Activated naive CD8-positive, alpha-beta T cell treated with anti-CD3 and anti-CD28 coated beads, Interleukin-2, amount 10 ng/mL, durations not matched to agents 7 days and 5 days (primary cell): ENCODE data around the gene CDCA5. TPM values are rescaled to one million over a fixed set of nuclear protein-coding genes. Genes with fewer than 3 reads are reported as not detected.
A peak's percentile ranks its signal among the peaks of the same experiment; 100 is the strongest.

Experiments used
- ATAC-seq: fragments of 150-1000 bp; cut with Tn5 transposase; one replicate; pipeline ENCODE4 v1.10.0; 2021; ENCODE audit warnings: low read depth, moderate library complexity
- POLR2A ChIA-PET: fragments of 350-600 bp; sonication (Branson Sonifier 250); formaldehyde crosslinking; loops from one replicate; lab custom pipeline; 2021; ENCODE audit warnings: antibody characterized with exemption; lab: Charles Lee
- DNase-seq: peaks from one replicate; pipeline ENCODE4 v3.0.0; 2021
- H3K27ac Mint-ChIP-seq: one replicate; pipeline ENCODE4 v1.8.0; 2022; ENCODE audit warnings: mild to moderate bottlenecking, mixed read lengths
- H3K27me3 Mint-ChIP-seq: one replicate; pipeline ENCODE4 v1.8.0; 2022; ENCODE audit warnings: mild to moderate bottlenecking, moderate library complexity, mixed read lengths
- H3K36me3 Mint-ChIP-seq: one replicate; pipeline ENCODE4 v1.8.0; 2021; ENCODE audit warnings: mild to moderate bottlenecking, mixed read lengths
- H3K4me1 Mint-ChIP-seq: one replicate; pipeline ENCODE4 v1.8.0; 2021; ENCODE audit warnings: mixed read lengths
- H3K4me3 Mint-ChIP-seq: one replicate; pipeline ENCODE4 v1.8.0; 2022; ENCODE audit warnings: mild to moderate bottlenecking, moderate library complexity, mixed read lengths
- H3K9me3 Mint-ChIP-seq: one replicate; pipeline ENCODE4 v1.8.0; 2021; ENCODE audit warnings: mixed read lengths
- total RNA-seq, 2 experiments: library from RNA; stranded (reverse); gene quantifications; one replicate each; pipeline ENCODE4 v1.2.3, GENCODE V29; 2021

CDCA5 gene
- total RNA-seq, 2 experiments from 2014 or later = 85.5 to 95.7 TPM

GRCh38 chr11:65055538-65055937 lies 28.3 kb downstream of the CDCA5 start:
- ATAC-seq (no peak), DNase-seq (no peak)
- no peak overlapping the region for H3K4me3 Mint-ChIP-seq
- H3K27ac Mint-ChIP-seq = no peak overlapping the region
- H3K4me1 Mint-ChIP-seq = peaks cover 17% of the 10 kb centered on the region
- H3K36me3 Mint-ChIP-seq = no peaks in the 10 kb centered on the region
- POLR2A ChIA-PET = interaction anchor here (0.9 to 1.8 kb wide), 3 partner anchors 9 to 24 kb away, joined by 3 to 6 read pairs (median 3); partner anchors contain the start of gene SAC3D1
- H3K9me3 Mint-ChIP-seq = no peaks in the 10 kb centered on the region
- no peaks in the 10 kb centered on the region for H3K27me3 Mint-ChIP-seq

DNA sequence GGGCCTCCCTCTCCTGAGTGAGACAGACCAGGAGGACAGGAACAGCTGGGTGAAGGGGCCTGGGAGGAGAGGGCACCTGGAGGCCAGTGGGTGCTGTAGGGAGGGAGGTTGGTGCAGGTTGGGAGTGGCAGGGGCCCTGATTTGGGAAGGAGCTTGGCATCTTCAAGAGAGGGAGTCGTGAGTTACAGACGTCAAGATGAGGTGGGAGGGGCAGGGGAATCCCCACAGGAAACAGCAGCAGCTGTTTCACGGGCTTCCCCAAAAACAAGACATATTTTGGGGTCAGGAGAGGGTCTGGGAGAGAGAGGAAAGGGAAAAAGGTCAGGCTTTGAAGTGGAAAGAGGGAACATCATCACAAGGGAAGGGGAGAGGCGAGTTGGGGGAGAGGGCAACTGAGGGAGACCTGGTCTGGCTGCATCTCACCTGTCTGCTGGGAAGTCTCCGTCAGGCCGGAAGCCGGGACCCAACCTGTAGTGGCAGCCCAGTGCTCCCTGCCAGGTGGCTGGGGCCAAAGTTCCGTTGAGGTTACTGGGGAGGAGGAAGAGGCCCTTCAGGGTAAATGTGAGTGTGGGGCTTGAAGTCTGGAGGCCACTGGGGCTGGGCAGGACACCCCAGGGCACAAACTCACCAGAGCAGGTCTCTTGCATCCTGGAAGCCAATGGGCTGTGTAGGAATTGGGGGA lies 29.9 kb downstream of the CDCA5 start:
- Mint-ChIP-seq H3K36me3 (no peaks in the 10 kb centered on the region), H3K27me3 (no peaks in the 10 kb centered on the region), H3K4me1 (peaks cover 13% of the 10 kb centered on the region), H3K4me3 (peak overlapping the region; percentile 56), H3K27ac (peak overlapping the region; percentile 59), H3K9me3 (no peaks in the 10 kb centered on the region)
- DNase-seq (no peak), ATAC-seq (peak; percentile 43)
- POLR2A ChIA-PET = interaction anchor here (1.8 kb wide), 1 partner anchor 13 kb away, joined by 6 read pairs; the partner anchor contains the start of gene SAC3D1

- H3K27me3 Mint-ChIP-seq = no peaks in the 10 kb centered on the region
- no peak overlapping the region for H3K4me3 Mint-ChIP-seq
- POLR2A ChIA-PET = interaction anchor here (0.6 kb wide), 1 partner anchor 453 kb away, joined by 9 read pairs; no protein-coding TSS in a partner anchor
- H3K4me1 Mint-ChIP-seq = peaks cover 24% of the 10 kb centered on the region
- no peaks in the 10 kb centered on the region for H3K9me3 Mint-ChIP-seq
- DNase-seq (no peak), ATAC-seq (no peak)
- H3K36me3 Mint-ChIP-seq = no peaks in the 10 kb centered on the region
- no peak overlapping the region for H3K27ac Mint-ChIP-seq
Observed at GRCh38 chr11:65051398-65051858, 32.4 kb downstream of the CDCA5 start.

- DNase-seq = peak; percentile 51
- POLR2A ChIA-PET = interaction anchor here (0.8 kb wide), 1 partner anchor 8 kb away, joined by 3 read pairs; no protein-coding TSS in a partner anchor
- ATAC-seq = peak; percentile 65
Observed at GRCh38 chr11:65047581-65048422, 36.0 kb downstream of the CDCA5 start.

DNA sequence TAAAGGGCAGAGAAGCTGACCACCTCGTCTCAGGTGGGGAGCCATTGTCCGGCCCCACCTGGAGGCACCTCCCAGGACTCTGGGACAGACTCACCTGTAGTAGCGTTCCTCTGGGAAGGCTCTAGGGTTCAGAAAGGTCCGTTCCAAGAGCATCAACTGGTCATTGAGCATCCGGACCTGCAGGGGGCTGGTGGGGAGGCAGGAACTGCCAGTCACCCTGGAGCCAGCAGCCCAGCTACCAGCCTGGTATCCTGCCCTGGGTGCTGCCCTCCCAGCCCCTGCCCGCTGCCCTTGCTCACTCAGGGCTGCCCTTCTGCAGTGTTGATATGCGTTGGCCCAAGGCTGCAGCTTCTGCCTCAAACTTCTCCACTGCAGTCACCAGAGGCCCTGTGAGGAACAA lies 38.1 kb downstream of the CDCA5 start:
- H3K27ac Mint-ChIP-seq = peak overlapping the region; percentile 60

More at GRCh38 chr11:65047581-65048422, 36.0 kb downstream of the CDCA5 start:
- Mint-ChIP-seq H3K4me3 (peak overlapping the region; percentile 73), H3K4me1 (peaks cover 24% of the 10 kb centered on the region), H3K9me3 (no peaks in the 10 kb centered on the region), H3K27me3 (no peaks in the 10 kb centered on the region), H3K27ac (peak overlapping the region; percentile 85), H3K36me3 (no peaks in the 10 kb centered on the region)

GRCh38 chr11:65045061-65045460 lies 38.8 kb downstream of the CDCA5 start:
- no peaks in the 10 kb centered on the region for H3K9me3 Mint-ChIP-seq
- peaks cover 27% of the 10 kb centered on the region for H3K4me1 Mint-ChIP-seq
- POLR2A ChIA-PET = interaction anchor here (2.3 kb wide), 1 partner anchor 52 kb away, joined by 6 read pairs; the partner anchor contains the start of gene VPS51
- DNase-seq = no peak
- no peak overlapping the region for H3K4me3 Mint-ChIP-seq
- H3K36me3 Mint-ChIP-seq = peaks cover 2% of the 10 kb centered on the region
- no peaks in the 10 kb centered on the region for H3K27me3 Mint-ChIP-seq
- H3K27ac Mint-ChIP-seq = no peak overlapping the region
- ATAC-seq = no peak

More for the DNA sequence above, 38.1 kb downstream of the CDCA5 start:
- DNase-seq = no peak
- no peak for ATAC-seq
- peaks cover 27% of the 10 kb centered on the region for H3K4me1 Mint-ChIP-seq
- H3K36me3 Mint-ChIP-seq = peaks cover 2% of the 10 kb centered on the region
- no peaks in the 10 kb centered on the region for H3K9me3 Mint-ChIP-seq
- no peak overlapping the region for H3K4me3 Mint-ChIP-seq
- no peaks in the 10 kb centered on the region for H3K27me3 Mint-ChIP-seq
- POLR2A ChIA-PET = interaction anchor here (0.9 to 2.3 kb wide), 3 partner anchors 12 to 216 kb away, joined by 3 to 6 read pairs (median 3); partner anchors contain the start of genes POLA2 and VPS51

DNA sequence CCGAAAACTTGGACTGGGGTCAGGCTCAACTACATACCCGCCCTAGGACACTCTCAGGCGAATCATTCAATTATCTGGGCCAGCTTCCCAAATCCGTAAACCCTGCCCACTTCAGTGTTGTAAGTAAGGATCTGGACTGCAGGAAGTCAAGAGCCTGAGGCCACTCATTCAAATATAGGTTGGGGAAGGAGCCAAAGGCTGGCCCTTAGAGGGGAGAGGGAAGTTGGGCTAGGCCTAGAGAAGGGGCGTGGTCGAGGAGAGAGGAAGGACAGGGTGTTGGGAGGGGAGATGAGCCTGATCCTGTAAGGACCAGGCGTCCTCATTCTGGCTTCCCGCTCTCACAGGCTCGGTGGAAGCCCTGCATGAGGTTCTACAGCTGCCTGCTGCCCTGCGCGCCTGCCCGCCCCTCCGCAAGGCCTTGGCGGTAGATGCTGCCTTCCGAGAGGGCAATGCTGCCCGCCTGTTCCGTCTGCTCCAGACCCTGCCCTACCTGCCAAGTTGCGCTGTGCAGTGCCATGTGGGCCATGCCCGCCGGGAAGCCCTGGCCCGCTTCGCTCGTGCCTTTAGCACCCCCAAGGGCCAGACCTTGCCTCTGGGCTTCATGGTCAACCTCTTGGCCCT lies 39.8 kb downstream of the CDCA5 start:
- H3K4me3 Mint-ChIP-seq = no peak overlapping the region
- POLR2A ChIA-PET = no interaction called here
- no peaks in the 10 kb centered on the region for H3K27me3 Mint-ChIP-seq
- H3K27ac Mint-ChIP-seq = no peak overlapping the region
- DNase-seq (no peak), ATAC-seq (no peak)
- H3K36me3 Mint-ChIP-seq = peaks cover 2% of the 10 kb centered on the region
- no peaks in the 10 kb centered on the region for H3K9me3 Mint-ChIP-seq
- H3K4me1 Mint-ChIP-seq = peaks cover 30% of the 10 kb centered on the region

DNA sequence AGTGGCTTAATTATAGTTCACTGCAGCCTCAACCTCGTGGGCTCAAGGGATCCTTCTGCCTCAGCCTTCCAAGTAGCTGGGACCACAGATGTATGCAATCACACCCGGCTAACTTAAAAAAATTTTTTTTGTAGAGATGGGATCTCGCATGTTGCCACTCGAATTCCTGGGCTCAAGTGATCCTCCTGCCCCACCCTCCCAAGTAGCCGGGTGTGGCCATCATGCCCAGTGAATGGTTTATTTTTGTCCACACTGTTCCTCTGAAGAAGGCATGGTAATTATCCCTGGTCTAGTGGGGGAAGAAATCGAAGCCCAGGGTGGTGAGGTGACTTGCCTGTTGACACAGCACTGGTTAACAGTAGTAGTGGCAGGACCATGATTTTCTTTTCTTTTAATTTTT lies 40.9 kb downstream of the CDCA5 start:
- DNase-seq = no peak
- Mint-ChIP-seq H3K27me3 (no peaks in the 10 kb centered on the region), H3K36me3 (peaks cover 2% of the 10 kb centered on the region), H3K27ac (no peak overlapping the region), H3K4me1 (peaks cover 27% of the 10 kb centered on the region), H3K9me3 (no peaks in the 10 kb centered on the region), H3K4me3 (peak overlapping the region; percentile 91)
- POLR2A ChIA-PET = no interaction called here
- no peak for ATAC-seq

- DNase-seq (peak; percentile 93), ATAC-seq (peak; percentile 95)
- peaks cover 2% of the 10 kb centered on the region for H3K36me3 Mint-ChIP-seq
- H3K27ac Mint-ChIP-seq = peak within 1 kb of the TSS; percentile 96
- H3K27me3 Mint-ChIP-seq = no peaks in the 10 kb centered on the region
- H3K4me1 Mint-ChIP-seq = peaks cover 15% of the 10 kb centered on the region
- POLR2A ChIA-PET = interaction anchor here (0.7 to 2.7 kb wide), 20 partner anchors 8 to 238 kb away, joined by 3 to 22 read pairs (median 4); partner anchors contain the start of genes ARL2, CAPN1, FAU and MAP4K2
- H3K4me3 Mint-ChIP-seq = peak within 1 kb of the TSS; percentile 91
- H3K9me3 Mint-ChIP-seq = no peaks in the 10 kb centered on the region
Observed at GRCh38 chr11:65040847-65041622, 42.8 kb downstream of the CDCA5 start, which contains the start of gene SAC3D1. Gene SAC3D1, plus strand, starts transcription at chr11:65041210. Its CDS starts 83 bp downstream, at chr11:65041293.

GRCh38 chr11:65040520-65040846 lies 43.4 kb downstream of the CDCA5 start:
- no peak for ATAC-seq
- peak overlapping the region; percentile 96 for H3K27ac Mint-ChIP-seq
- no peak for DNase-seq
- peaks cover 13% of the 10 kb centered on the region for H3K4me1 Mint-ChIP-seq
- POLR2A ChIA-PET = interaction anchor here (0.6 to 2.7 kb wide), 22 partner anchors 9 to 238 kb away, joined by 3 to 22 read pairs (median 4); partner anchors contain the start of genes ARL2, FAU, MAP4K2 and MRPL49
- H3K9me3 Mint-ChIP-seq = no peaks in the 10 kb centered on the region
- peaks cover 2% of the 10 kb centered on the region for H3K36me3 Mint-ChIP-seq
- peak overlapping the region; percentile 82 for H3K4me3 Mint-ChIP-seq
- H3K27me3 Mint-ChIP-seq = no peaks in the 10 kb centered on the region

GRCh38 chr11:65036931-65037330 lies 46.9 kb downstream of the CDCA5 start:
- POLR2A ChIA-PET = interaction anchor here (0.8 to 1.4 kb wide), 2 partner anchors 9 to 12 kb away, joined by 3 read pairs; no protein-coding TSS in a partner anchor
- H3K4me3 Mint-ChIP-seq = no peak overlapping the region
- H3K27me3 Mint-ChIP-seq = no peaks in the 10 kb centered on the region
- DNase-seq (no peak), ATAC-seq (no peak)
- H3K4me1 Mint-ChIP-seq = peaks cover 3% of the 10 kb centered on the region
- H3K36me3 Mint-ChIP-seq = no peaks in the 10 kb centered on the region
- no peak overlapping the region for H3K27ac Mint-ChIP-seq
- H3K9me3 Mint-ChIP-seq = no peaks in the 10 kb centered on the region

DNA sequence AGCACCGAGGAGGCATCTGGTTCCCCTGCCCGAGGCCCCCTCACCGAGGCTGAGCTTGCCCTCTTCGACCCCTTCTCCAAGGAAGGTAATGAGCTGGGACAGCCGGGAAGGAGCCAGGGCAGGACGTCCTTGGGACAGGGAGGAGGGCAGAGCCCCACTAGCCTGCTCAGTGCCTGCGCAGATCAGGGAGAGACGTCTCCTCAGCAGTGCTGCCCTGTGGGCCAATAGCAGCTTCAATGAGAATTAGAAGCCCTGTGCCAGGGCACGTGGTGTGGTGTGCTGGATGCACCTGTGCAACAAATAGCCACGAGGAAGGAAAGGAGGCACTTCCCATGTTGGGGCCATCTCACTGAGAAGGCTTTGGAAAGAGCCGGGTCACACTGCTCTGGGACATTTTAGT lies 48.3 kb downstream of the CDCA5 start:
- no peak for DNase-seq
- no peak for ATAC-seq
- no peaks in the 10 kb centered on the region for H3K9me3 Mint-ChIP-seq
- no peak overlapping the region for H3K27ac Mint-ChIP-seq
- H3K27me3 Mint-ChIP-seq = no peaks in the 10 kb centered on the region
- H3K4me1 Mint-ChIP-seq = peaks cover 3% of the 10 kb centered on the region
- no peaks in the 10 kb centered on the region for H3K36me3 Mint-ChIP-seq
- H3K4me3 Mint-ChIP-seq = no peak overlapping the region
- POLR2A ChIA-PET = interaction anchor here (1.7 kb wide), 1 partner anchor 21 kb away, joined by 4 read pairs; the partner anchor contains the start of gene ARL2
